ENCODE results near the gene PLAU. TPM values are rescaled to one million over a fixed set of nuclear protein-coding genes. Genes with fewer than 3 reads are reported as not detected.

PLAU gene
- total and polyA plus RNA-seq, 2 of the 13 experiments (the other 11 are each of a cell fraction or from before 2014, with no cell fraction given) = 0.45 to 11.2 TPM

DNA sequence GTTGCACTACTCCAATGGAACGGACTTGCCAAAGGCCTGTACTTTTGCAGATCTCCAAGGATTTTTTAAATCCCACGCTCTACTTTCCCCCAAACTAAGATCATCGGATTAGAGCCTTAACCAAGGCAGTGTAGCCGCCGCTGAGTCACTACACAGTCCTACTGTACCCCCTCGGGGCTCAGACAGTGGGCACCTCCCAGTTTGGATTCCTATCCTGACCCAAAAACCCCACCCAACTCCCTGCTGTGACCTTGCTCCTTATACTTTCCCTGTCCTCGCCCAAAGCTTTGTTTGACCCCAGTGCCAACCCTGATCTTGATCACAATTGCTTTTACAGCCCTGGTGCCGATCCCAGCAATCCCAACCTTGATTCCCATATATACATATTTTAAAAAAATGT, 17.5 kb upstream of the PLAU start:
- ATAC-seq (no peak), DNase-seq (ENCODE audit: low spot score) (no peak), FAIRE-seq (no peak)
- POLR2A ChIA-PET = no interaction called here
- H3K79me2 ChIP-seq (ENCODE audit: insufficient read depth, low read length) = no peaks in the 10 kb centered on the region
- CTCF ChIA-PET (ENCODE audit: low intra/inter-chr PET ratio, low total read pairs) = no interaction called here
- intact Hi-C loops (cut with micrococcal nuclease; ENCODE audit: unreplicated experiment) (no loop called here), in situ Hi-C loops (cut with HindIII; ENCODE audit: extremely low pct_ligation_motif_present, low pct_unique_long_range_greater_than_20kb) (no loop called here)
- no peaks in the 10 kb centered on the region for H3K9me3 ChIP-seq (ENCODE audit: low read length)
- no peaks in the 10 kb centered on the region for H3K36me3 ChIP-seq (replicated peaks in 1 of 2; ENCODE audit: control insufficient read depth in 1 of 2, insufficient read depth in 2 of 2, low read length in 2 of 2)
- H3K4me3 ChIP-seq (replicated peaks in 1 of 3; ENCODE audit: insufficient read depth in 1 of 3, low read depth in 2 of 3, low read length in 3 of 3) = no peak overlapping the region
- no peak overlapping the region for H2AFZ ChIP-seq (ENCODE audit: low read length)
- H4K20me1 ChIP-seq (ENCODE audit: insufficient read depth, low read length) = no peaks in the 10 kb centered on the region
- peaks cover 23% of the 10 kb centered on the region for H3K4me1 ChIP-seq (ENCODE audit: insufficient read depth, low read length)
- H3K4me2 ChIP-seq (ENCODE audit: low read depth, low read length) = no peak overlapping the region
- WGBS (ENCODE audit: low lambda C conversion rate) = 47% methylated on average over 8 of the region's 8 CpGs
- peaks cover 2 to 4% of the 10 kb centered on the region in 2 experiments; a peak in 2 of 5 replicates for H3K27me3 ChIP-seq (ENCODE audit: control insufficient read depth in 1 of 2, insufficient read depth in 2 of 2, low read length in 2 of 2)
- BruUV-seq (replicated peaks) = no TSS peak
- H3K9ac ChIP-seq (ENCODE audit: insufficient read depth, low read depth, low read length) = no peak overlapping the region
- H3K27ac ChIP-seq (ENCODE audit: extremely low read length, insufficient read depth, low read length) = no peak overlapping the region
- TF ChIP-seq ZNF432 (CRISPR knock-in tag; IDR thresholded peaks at IDR 0.05; ENCODE audit: borderline replicate concordance) (no peak), TEAD2 (CRISPR knock-in tag; IDR thresholded peaks at IDR 0.05) (no peak), PHB2 (IDR thresholded peaks at IDR 0.05; ENCODE audit: partially characterized antibody) (no peak), SMARCC2 (IDR thresholded peaks at IDR 0.05) (no peak), CERS6 (CRISPR knock-in tag; IDR thresholded peaks at IDR 0.05) (no peak), PITX1 (CRISPR knock-in tag; IDR thresholded peaks at IDR 0.05) (no peak), REPIN1 (CRISPR knock-in tag; IDR thresholded peaks at IDR 0.05; ENCODE audit: borderline replicate concordance, low read depth) (no peak), ZNF17 (CRISPR knock-in tag; IDR thresholded peaks at IDR 0.05) (no peak), GLMP (CRISPR knock-in tag; IDR thresholded peaks at IDR 0.05; ENCODE audit: borderline replicate concordance) (no peak), ZBTB4 (CRISPR knock-in tag; IDR thresholded peaks at IDR 0.05; ENCODE audit: borderline replicate concordance) (no peak), ZNF709 (CRISPR knock-in tag; IDR thresholded peaks at IDR 0.05) (no peak)
- TF ChIP-seq, protein P1, sequence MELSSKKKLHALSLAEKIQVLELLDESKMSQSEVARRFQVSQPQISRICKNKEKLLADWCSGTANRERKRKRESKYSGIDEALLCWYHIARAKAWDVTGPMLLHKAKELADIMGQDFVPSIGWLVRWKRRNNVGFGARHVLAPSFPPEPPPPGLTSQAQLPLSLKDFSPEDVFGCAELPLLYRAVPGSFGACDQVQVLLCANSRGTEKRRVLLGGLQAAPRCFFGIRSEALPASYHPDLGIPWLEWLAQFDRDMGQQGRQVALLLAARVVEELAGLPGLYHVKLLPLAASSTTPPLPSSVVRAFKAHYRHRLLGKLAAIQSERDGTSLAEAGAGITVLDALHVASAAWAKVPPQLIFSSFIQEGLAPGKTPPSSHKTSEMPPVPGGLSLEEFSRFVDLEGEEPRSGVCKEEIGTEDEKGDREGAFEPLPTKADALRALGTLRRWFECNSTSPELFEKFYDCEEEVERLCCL (CRISPR knock-in tag; IDR thresholded peaks at IDR 0.05; ENCODE audit: borderline replicate concordance) = no peak
- TF ChIP-seq, protein P2, sequence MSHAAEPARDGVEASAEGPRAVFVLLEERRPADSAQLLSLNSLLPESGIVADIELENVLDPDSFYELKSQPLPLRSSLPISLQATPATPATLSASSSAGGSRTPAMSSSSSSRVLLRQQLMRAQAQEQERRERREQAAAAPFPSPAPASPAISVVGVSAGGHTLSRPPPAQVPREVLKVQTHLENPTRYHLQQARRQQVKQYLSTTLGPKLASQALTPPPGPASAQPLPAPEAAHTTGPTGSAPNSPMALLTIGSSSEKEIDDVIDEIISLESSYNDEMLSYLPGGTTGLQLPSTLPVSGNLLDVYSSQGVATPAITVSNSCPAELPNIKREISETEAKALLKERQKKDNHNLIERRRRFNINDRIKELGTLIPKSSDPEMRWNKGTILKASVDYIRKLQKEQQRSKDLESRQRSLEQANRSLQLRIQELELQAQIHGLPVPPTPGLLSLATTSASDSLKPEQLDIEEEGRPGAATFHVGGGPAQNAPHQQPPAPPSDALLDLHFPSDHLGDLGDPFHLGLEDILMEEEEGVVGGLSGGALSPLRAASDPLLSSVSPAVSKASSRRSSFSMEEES (CRISPR knock-in tag; IDR thresholded peaks at IDR 0.05) = no peak
- TF ChIP-seq, protein P3, sequence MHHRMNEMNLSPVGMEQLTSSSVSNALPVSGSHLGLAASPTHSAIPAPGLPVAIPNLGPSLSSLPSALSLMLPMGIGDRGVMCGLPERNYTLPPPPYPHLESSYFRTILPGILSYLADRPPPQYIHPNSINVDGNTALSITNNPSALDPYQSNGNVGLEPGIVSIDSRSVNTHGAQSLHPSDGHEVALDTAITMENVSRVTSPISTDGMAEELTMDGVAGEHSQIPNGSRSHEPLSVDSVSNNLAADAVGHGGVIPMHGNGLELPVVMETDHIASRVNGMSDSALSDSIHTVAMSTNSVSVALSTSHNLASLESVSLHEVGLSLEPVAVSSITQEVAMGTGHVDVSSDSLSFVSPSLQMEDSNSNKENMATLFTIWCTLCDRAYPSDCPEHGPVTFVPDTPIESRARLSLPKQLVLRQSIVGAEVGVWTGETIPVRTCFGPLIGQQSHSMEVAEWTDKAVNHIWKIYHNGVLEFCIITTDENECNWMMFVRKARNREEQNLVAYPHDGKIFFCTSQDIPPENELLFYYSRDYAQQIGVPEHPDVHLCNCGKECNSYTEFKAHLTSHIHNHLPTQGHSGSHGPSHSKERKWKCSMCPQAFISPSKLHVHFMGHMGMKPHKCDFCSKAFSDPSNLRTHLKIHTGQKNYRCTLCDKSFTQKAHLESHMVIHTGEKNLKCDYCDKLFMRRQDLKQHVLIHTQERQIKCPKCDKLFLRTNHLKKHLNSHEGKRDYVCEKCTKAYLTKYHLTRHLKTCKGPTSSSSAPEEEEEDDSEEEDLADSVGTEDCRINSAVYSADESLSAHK (CRISPR knock-in tag; IDR thresholded peaks at IDR 0.05; ENCODE audit: borderline replicate concordance) = no peak
